HepG2 (cell line): ENCODE results near the gene GGA1. TPM values are rescaled to one million over a fixed set of nuclear protein-coding genes. Genes with fewer than 3 reads are reported as not detected.
A peak's percentile ranks its signal among the peaks of the same experiment; 100 is the strongest.

Experiments used
- ARHGAP35 ChIP-seq: sonication (generic); formaldehyde crosslinking; IDR thresholded peaks from 2 replicates; pipeline ENCODE4 v1.9.0; 2022; ENCODE audit warnings: mild to moderate bottlenecking, inconsistent platforms, moderate library complexity, missing genetic modification reagents, borderline replicate concordance
- ATF5 ChIP-seq: sonication (generic); formaldehyde crosslinking; IDR thresholded peaks from 2 replicates; pipeline ENCODE4 v1.4.0; 2020; ENCODE audit warnings: mild to moderate bottlenecking, low read depth, missing genetic modification reagents
- BCLAF1 ChIP-seq: fragments of 450-650 bp; IDR thresholded peaks from 2 replicates; pipeline ENCODE4 v1.6.1; 2017; ENCODE audit warnings: mild to moderate bottlenecking
- DNMT3B ChIP-seq: conservative IDR thresholded peaks from 2 replicates; pipeline ENCODE4 v1.6.1; 2016; ENCODE audit warnings: missing biosample characterization, control low read depth
- GPN1 ChIP-seq: sonication (generic); formaldehyde crosslinking; IDR thresholded peaks from 2 replicates; pipeline ENCODE4 v1.5.1; 2020; ENCODE audit warnings: missing genetic modification reagents, borderline replicate concordance
- HES4 ChIP-seq: sonication (generic); formaldehyde crosslinking; IDR thresholded peaks from 2 replicates; pipeline ENCODE4 v1.9.0; 2021; ENCODE audit warnings: mild to moderate bottlenecking, missing genetic modification reagents, borderline replicate concordance
- HHEX ChIP-seq: IDR thresholded peaks from 2 replicates; pipeline ENCODE4 v1.6.1; 2016; ENCODE audit warnings: control low read depth
- IRF9 ChIP-seq: sonication (generic); formaldehyde crosslinking; IDR thresholded peaks from 2 replicates; pipeline ENCODE4 v1.8.0; 2022; ENCODE audit warnings: missing genetic modification reagents, mild to moderate bottlenecking, borderline replicate concordance
- MAFK ChIP-seq, 2 experiments: IDR thresholded peaks in 1 of 2; conservative IDR thresholded peaks in 1 of 2; 2 replicates each; pipeline ENCODE4 v1.6.1; 2011; ENCODE audit warnings: improper control_type of control experiment in 2 of 2, low read length in 2 of 2
- MXD1 ChIP-seq: sonication (generic); formaldehyde crosslinking; IDR thresholded peaks from 2 replicates; pipeline ENCODE4 v1.4.0; 2020; ENCODE audit warnings: mild to moderate bottlenecking, missing genetic modification reagents
- MXD4 ChIP-seq: IDR thresholded peaks from 2 replicates; pipeline ENCODE4 v1.6.1; 2016; ENCODE audit warnings: mild to moderate bottlenecking, missing biosample characterization, missing genetic modification reagents
- PHF5A ChIP-seq: IDR thresholded peaks from one replicate; pipeline ENCODE4 v1.6.1; 2018; ENCODE audit warnings: low read depth, missing genetic modification reagents; ENCODE audit not compliant: unreplicated experiment
- PLRG1 ChIP-seq: fragments of 450-650 bp; conservative IDR thresholded peaks from 2 replicates; pipeline ENCODE4 v1.6.1; 2016
- ZFYVE20 ChIP-seq: sonication (generic); formaldehyde crosslinking; IDR thresholded peaks from 2 replicates; pipeline ENCODE4 v1.8.0; 2023; ENCODE audit warnings: low read depth, mild to moderate bottlenecking, moderate library complexity, missing genetic modification reagents, borderline replicate concordance
- ZNF574 ChIP-seq: sonication (generic); formaldehyde crosslinking; IDR thresholded peaks from 2 replicates; pipeline ENCODE4 v1.4.0; 2020; ENCODE audit warnings: missing genetic modification reagents
- ZNF639 ChIP-seq: conservative IDR thresholded peaks from 2 replicates; pipeline ENCODE4 v1.6.1; 2018; ENCODE audit warnings: missing genetic modification reagents
- ZNF709 ChIP-seq: sonication (generic); formaldehyde crosslinking; IDR thresholded peaks from 2 replicates; pipeline ENCODE4 v1.5.0; 2020; ENCODE audit warnings: mild to moderate bottlenecking, missing genetic modification reagents
- ZNF784 ChIP-seq: sonication (generic); formaldehyde crosslinking; IDR thresholded peaks from 2 replicates; pipeline ENCODE4 v1.5.1; 2020; ENCODE audit warnings: missing genetic modification reagents, mild to moderate bottlenecking, borderline replicate concordance
- polyA plus RNA-seq, 8 experiments: library from polyadenylated mRNA; depleted of rRNA in 3 of 8; stranded (reverse) in 7 of 8; unstranded in 1 of 8; fragments of >200 nt; fragmentation: Illumina TruSeq in 4 of 8; extraction: Trizol in 4 of 8; gene quantifications; 2 replicates each; pipeline versions ENCODE4 v1.2.1 to v1.2.3, GENCODE V29; 2011 to 2016; ENCODE audit warnings: low read depth in 4 of 8, missing spikeins in 1 of 8, mixed read lengths in 1 of 8; ENCODE audit not compliant: insufficient read depth in 1 of 8
- total RNA-seq, 5 experiments: library from RNA; depleted of rRNA; stranded (reverse); fragments of >200 nt; fragmentation: Illumina TruSeq; extraction: Trizol; gene quantifications; 2 replicates each; pipeline ENCODE4 v1.2.3, GENCODE V29; 2016; ENCODE audit warnings: low read depth in 1 of 5

The GGA1 gene
- total and polyA plus RNA-seq, 2 of the 13 experiments (the other 11 are each of a cell fraction or from before 2014, with no cell fraction given), result 29.1 to 87.2 TPM

- TF ChIP-seq ZNF784 (no peak), ATF5 (CRISPR knock-in tag) (no peak), MXD4 (CRISPR knock-in tag) (0 out of 2 replicates have a peak, but pooled peaks have one; percentile 24), HES4 (CRISPR knock-in tag) (no peak), ZNF709 (no peak), PHF5A (CRISPR knock-in tag) (no peak), PLRG1 (no peak), BCLAF1 (no peak), MXD1 (no peak), IRF9 (peak; percentile 41; the same call in 1 of the 2 replicates), MAFK (conservative IDR thresholded peaks at IDR 0.05 in 1 of 2, IDR thresholded peaks at IDR 0.05 in 1 of 2; ENCODE audit: low read length in 2 of 2) (no peak), HHEX (no peak), ZNF639 (CRISPR knock-in tag) (peak; percentile 49; the same call in 1 of the 2 replicates), ZFYVE20 (CRISPR knock-in tag) (no peak), DNMT3B (CRISPR knock-in tag) (no peak), ARHGAP35 (CRISPR knock-in tag) (no peak), GPN1 (no peak), ZNF574 (CRISPR knock-in tag) (peak; percentile 95)
These were observed 1.4 kb upstream of the GGA1 start (continued) for GRCh38 chr22:37607010-37607934.
